Activated naive CD4-positive, alpha-beta T cell treated with anti-CD3 and anti-CD28 coated beads, Interleukin-2, amount 50 U/mL, for 72 hours (primary cell): ENCODE results near the gene VCAN. TPM values are rescaled to one million over a fixed set of nuclear protein-coding genes. Genes with fewer than 3 reads are reported as not detected.

Experiments
- ATAC-seq, 2 donors: fragments of 150-1000 bp; cut with Tn5 transposase; 2 replicates each; pipeline ENCODE4 v1.10.0; 2021; ENCODE audit warnings: mild to moderate bottlenecking in 2 of 2, moderate library complexity in 2 of 2
- DNase-seq, 2 donors: peaks; one replicate each; pipeline ENCODE4 v3.0.0; 2021 to 2022; ENCODE audit warnings: low spot score in 2 of 2
- H3K27ac Mint-ChIP-seq, 2 donors: one replicate each; pipeline ENCODE4 v1.8.0; 2022; ENCODE audit warnings: mild to moderate bottlenecking in 2 of 2, mixed read lengths in 2 of 2
- H3K36me3 Mint-ChIP-seq, 2 donors: one replicate each; pipeline ENCODE4 v1.8.0; 2022; ENCODE audit warnings: mixed read lengths in 2 of 2
- H3K9me3 Mint-ChIP-seq, 2 donors: one replicate each; pipeline ENCODE4 v1.8.0; 2022; ENCODE audit warnings: mixed read lengths in 2 of 2
- total RNA-seq, 2 donors: library from RNA; stranded (reverse); gene quantifications; one replicate each; pipeline ENCODE4 v1.2.3, GENCODE V29; 2022

The VCAN gene
- total RNA-seq, 2 donors from 2014 or later, result 0.04 to 0.11 TPM

DNA sequence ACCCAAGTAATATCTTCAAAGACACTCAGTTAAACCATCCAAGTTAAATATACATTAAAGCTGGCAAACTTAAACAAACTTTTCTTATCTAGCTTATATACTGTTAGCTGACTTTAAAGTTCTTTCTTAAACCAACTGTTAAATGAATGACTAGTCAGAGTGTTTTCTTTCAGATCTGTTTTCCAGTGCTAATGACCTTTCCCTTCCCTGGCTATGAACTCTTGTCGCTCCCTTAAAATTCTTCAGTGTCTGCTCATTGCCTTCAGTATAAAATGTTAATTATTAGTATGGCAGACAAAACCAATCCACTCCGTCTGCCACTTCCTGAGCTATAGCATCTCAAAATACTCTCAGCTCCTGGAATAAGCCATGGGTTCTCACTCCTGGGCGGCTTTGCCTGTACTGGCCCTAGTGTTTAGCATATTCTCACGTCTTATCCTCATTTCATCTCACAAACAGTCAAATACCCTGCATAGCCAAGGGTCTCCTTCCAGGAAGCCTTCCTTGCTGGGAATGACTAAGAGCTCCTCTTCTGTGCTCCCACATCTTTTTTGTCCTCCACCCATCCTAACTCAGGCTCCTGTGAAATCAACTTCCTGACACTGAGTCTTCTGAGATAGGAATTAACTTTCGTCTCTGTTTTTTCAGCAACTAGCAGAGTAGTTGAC, 87.7 kb downstream of the VCAN start:
- no peak for DNase-seq
- no peaks in the 10 kb centered on the region for H3K36me3 Mint-ChIP-seq
- H3K9me3 Mint-ChIP-seq, result no peaks in the 10 kb centered on the region
- ATAC-seq, result no peak
- no peak overlapping the region for H3K27ac Mint-ChIP-seq

GRCh38 chr5:83562071-83562606, 90.6 kb downstream of the VCAN start:
- Mint-ChIP-seq H3K9me3 (no peaks in the 10 kb centered on the region), H3K27ac (no peak overlapping the region), H3K36me3 (no peaks in the 10 kb centered on the region)
- DNase-seq (no peak), ATAC-seq (no peak)

GRCh38 chr5:83562791-83563557, 91.4 kb downstream of the VCAN start:
- no peaks in the 10 kb centered on the region for H3K36me3 Mint-ChIP-seq
- DNase-seq (no peak), ATAC-seq (no peak)
- H3K27ac Mint-ChIP-seq, result no peak overlapping the region
- no peaks in the 10 kb centered on the region for H3K9me3 Mint-ChIP-seq

DNA sequence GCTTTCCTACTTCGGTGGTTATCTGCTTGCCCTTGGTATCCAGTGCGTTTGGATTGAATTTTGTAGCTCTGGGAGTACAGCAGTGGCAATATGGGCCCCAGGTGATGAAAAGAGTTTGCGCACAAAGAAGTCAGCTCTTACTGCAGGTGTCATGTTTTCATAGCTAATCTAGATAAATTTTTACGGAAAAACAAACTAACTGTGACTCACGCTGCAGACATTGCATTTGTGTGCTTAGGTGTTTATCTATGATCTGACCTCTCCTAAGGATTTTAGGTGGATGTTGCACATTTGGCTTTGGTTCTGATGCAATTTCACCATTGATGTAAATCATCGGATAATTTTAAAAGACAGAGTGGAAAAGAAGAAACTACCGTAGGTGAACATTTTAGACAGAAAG, 92.1 kb downstream of the VCAN start:
- Mint-ChIP-seq H3K36me3 (no peaks in the 10 kb centered on the region), H3K27ac (no peak overlapping the region), H3K9me3 (no peaks in the 10 kb centered on the region)
- DNase-seq (no peak), ATAC-seq (no peak)

DNA sequence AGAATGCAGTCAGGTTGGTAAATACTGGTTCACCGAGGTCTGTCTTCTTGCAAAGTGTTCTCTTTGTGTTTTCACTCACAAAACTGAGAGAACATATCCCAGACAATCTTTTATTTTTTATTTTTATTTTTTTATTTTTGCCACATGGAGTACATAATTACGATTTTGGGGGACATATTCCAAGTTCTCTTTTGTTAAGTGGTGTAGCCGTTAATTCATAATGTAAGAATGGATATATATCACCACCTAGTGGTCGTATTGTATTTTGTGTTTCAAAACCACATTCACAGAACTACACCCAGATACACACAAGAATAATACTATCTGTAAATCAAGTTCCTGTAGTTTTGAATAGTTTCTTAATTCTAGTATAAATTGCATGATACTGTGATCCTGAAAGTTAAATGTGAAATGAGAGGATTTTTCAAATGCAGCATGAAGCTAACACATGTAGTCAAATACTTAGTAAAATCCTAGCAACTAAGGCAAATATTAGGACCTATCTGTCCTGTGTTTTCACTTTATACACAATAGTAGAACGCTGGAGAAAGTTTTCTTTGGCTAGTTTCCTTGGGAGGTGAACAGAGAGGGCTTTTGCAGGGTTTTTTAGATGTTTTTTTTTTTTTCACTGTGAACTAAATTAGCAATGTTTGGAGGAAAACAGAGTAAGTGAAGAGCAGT, 92.7 kb downstream of the VCAN start:
- Mint-ChIP-seq H3K36me3 (no peaks in the 10 kb centered on the region), H3K9me3 (no peaks in the 10 kb centered on the region), H3K27ac (no peak overlapping the region)
- peak in 1 of 2 donors; percentile 44 for ATAC-seq
- no peak for DNase-seq

GRCh38 chr5:83567741-83568140, 96.2 kb downstream of the VCAN start:
- H3K36me3 Mint-ChIP-seq, result no peaks in the 10 kb centered on the region
- ATAC-seq (no peak), DNase-seq (no peak)
- no peaks in the 10 kb centered on the region for H3K9me3 Mint-ChIP-seq
- no peak overlapping the region for H3K27ac Mint-ChIP-seq

DNA sequence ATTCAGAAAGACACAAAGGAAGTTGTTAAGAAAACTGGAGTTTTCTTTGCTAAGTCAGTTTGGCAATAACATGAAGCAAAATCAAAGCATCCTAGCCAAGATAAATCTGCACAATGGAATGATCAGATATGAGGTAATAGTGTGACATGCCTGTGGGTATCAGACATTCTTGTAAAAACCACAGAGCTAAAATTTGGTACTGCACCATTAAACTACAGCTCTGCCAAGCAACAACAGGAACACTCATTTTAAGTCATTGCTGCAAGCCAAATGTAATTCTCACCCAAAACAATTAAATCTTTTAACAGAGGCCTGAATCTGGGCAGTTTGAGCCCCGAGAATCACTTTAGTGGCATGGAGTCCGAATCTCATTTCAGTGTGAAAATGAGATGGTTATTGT, 96.6 kb downstream of the VCAN start:
- DNase-seq, result no peak
- no peaks in the 10 kb centered on the region for H3K36me3 Mint-ChIP-seq
- ATAC-seq, result no peak
- no peaks in the 10 kb centered on the region for H3K9me3 Mint-ChIP-seq
- H3K27ac Mint-ChIP-seq, result no peak overlapping the region

- Mint-ChIP-seq H3K27ac (no peak overlapping the region), H3K9me3 (no peaks in the 10 kb centered on the region)
- ATAC-seq, result no peak
Observed at GRCh38 chr5:83570916-83571315, 99.4 kb downstream of the VCAN start.

DNA sequence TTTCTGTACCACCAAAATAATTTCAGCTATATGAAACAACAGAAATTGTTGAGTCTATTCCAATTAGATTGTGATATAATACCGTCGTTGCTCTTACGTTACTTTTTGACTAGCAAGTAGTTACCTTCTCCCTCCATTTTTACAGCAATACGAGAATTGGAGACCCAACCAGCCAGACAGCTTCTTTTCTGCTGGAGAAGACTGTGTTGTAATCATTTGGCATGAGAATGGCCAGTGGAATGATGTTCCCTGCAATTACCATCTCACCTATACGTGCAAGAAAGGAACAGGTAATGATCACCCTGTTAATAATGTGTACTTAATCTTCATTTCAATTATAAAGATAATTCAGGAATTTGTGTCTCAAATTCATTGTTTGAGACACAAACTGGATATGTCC, 100.7 kb downstream of the VCAN start:
- ATAC-seq, result no peak
- Mint-ChIP-seq H3K27ac (no peak overlapping the region), H3K36me3 (no peaks in the 10 kb centered on the region), H3K9me3 (no peaks in the 10 kb centered on the region)
- DNase-seq, result no peak

More at GRCh38 chr5:83570916-83571315, 99.4 kb downstream of the VCAN start:
- no peaks in the 10 kb centered on the region for H3K36me3 Mint-ChIP-seq
- no peak for DNase-seq

DNA sequence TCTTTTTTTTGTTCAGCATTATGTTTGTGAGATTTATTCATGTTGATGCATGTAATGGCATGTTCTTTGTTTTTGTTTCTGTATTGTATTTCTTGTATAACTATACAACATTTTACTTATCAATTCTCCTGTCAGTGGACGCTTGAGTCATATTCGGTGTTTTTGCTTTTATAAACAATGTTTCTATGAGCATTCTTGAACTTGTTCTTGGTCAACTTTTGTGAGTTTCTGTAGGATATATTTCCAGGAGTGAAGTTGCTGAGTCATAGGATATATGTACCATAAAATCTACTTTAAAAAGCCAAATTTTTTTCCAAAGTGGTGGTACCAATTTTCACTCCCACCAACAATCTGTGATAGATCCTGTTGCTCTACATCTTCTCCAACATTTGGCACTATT, 104.8 kb downstream of the VCAN start:
- H3K9me3 Mint-ChIP-seq, result no peaks in the 10 kb centered on the region
- H3K27ac Mint-ChIP-seq, result no peak overlapping the region
- no peaks in the 10 kb centered on the region for H3K36me3 Mint-ChIP-seq
- no peak for DNase-seq
- ATAC-seq, result no peak

- Mint-ChIP-seq H3K36me3 (no peaks in the 10 kb centered on the region), H3K9me3 (no peaks in the 10 kb centered on the region), H3K27ac (no peak overlapping the region)
- ATAC-seq (no peak), DNase-seq (no peak)
Observed at GRCh38 chr5:83577036-83577636, 105.6 kb downstream of the VCAN start.

GRCh38 chr5:83583859-83584258, 112.3 kb downstream of the VCAN start:
- DNase-seq (no peak), ATAC-seq (no peak)
- H3K27ac Mint-ChIP-seq, result no peak overlapping the region
- no peaks in the 10 kb centered on the region for H3K9me3 Mint-ChIP-seq
- H3K36me3 Mint-ChIP-seq, result no peaks in the 10 kb centered on the region

DNA sequence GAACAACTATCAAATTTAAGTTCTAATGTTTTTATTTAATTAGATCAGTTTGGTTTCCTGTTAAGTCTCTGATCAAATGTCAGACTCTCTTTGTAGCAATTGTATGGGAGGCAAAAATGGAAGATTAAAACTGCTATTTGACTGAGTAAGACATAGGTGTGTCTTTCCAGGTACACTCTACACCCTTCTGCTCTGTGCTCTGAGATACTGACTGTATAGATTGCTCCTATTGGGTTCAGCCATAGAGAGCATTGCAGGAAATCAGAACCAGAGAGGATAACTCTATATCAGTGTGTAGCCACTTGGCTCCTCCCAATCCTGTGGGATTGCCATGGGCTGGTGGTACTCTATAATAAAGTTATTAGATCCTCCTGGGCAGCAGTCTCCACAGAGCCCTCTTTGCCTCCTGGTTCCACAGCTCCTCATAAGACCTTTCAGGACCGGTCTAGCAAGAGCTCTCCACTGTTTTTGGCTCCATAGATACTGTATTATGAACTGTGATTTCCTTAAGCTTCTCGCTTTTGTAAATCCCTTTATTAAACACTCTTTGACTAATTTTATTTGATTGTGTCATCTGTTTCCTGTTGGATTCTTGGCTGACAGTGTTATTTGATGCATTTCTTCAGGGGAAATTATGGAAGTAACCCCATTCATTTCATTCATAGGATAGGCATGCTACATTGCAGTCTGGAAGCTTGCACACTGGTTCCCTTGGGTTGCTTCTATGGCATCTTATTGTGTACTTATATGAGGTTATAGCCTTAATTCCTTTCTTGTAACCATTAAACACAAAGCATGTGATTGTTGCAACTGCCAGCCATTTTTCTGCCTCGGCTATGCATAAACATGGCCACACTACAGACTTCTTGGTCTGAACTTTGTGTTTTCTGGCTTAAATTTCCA, 115.6 kb downstream of the VCAN start:
- Mint-ChIP-seq H3K27ac (no peak overlapping the region), H3K36me3 (no peaks in the 10 kb centered on the region), H3K9me3 (no peaks in the 10 kb centered on the region)
- ATAC-seq (no peak), DNase-seq (no peak)

- H3K9me3 Mint-ChIP-seq, result no peaks in the 10 kb centered on the region
- no peak overlapping the region for H3K27ac Mint-ChIP-seq
- no peak for ATAC-seq
- H3K36me3 Mint-ChIP-seq, result no peaks in the 10 kb centered on the region
- no peak for DNase-seq
Observed at GRCh38 chr5:83589786-83590185, 118.2 kb downstream of the VCAN start.

- DNase-seq, result no peak
- Mint-ChIP-seq H3K9me3 (no peaks in the 10 kb centered on the region), H3K36me3 (no peaks in the 10 kb centered on the region), H3K27ac (no peak overlapping the region)
- no peak for ATAC-seq
Observed at GRCh38 chr5:83590966-83591365, 119.4 kb downstream of the VCAN start.

- Mint-ChIP-seq H3K36me3 (no peaks in the 10 kb centered on the region), H3K27ac (no peak overlapping the region), H3K9me3 (no peaks in the 10 kb centered on the region)
- no peak for DNase-seq
- ATAC-seq, result no peak
Observed at GRCh38 chr5:83595217-83595616, 123.7 kb downstream of the VCAN start.
